Ectodermal cell (in vitro differentiated cells): ENCODE results near the gene CTIF.

Experiments used
- H3K27ac ChIP-seq: 2 replicates; pipeline ENCODE4 v1.7.0; 2013; ENCODE audit warnings: mild to moderate bottlenecking, low read depth, low read length; ENCODE audit not compliant: insufficient read depth, poor library complexity, severe bottlenecking
- H3K27me3 ChIP-seq: 2 replicates; pipeline ENCODE4 v1.7.0; 2013; ENCODE audit warnings: mild to moderate bottlenecking, low read length; ENCODE audit not compliant: insufficient read depth, control insufficient read depth, poor library complexity, severe bottlenecking
- H3K36me3 ChIP-seq: one replicate; pipeline ENCODE4 v1.7.0; 2013; ENCODE audit warnings: low read length; ENCODE audit not compliant: control insufficient read depth, insufficient read depth
- H3K4me1 ChIP-seq: one replicate; pipeline ENCODE4 v1.7.0; 2013; ENCODE audit warnings: low read length; ENCODE audit not compliant: control insufficient read depth, insufficient read depth
- H3K4me3 ChIP-seq: 2 replicates; pipeline ENCODE4 v1.7.0; 2013; ENCODE audit warnings: low read depth, low read length, control low read depth; ENCODE audit not compliant: insufficient read depth
- H3K9me3 ChIP-seq: 2 replicates; pipeline ENCODE4 v1.7.0; 2013; ENCODE audit warnings: mild to moderate bottlenecking, low read length, moderate library complexity; ENCODE audit not compliant: control insufficient read depth
- WGBS, 2 experiments: methylation state at CpG; one replicate each; pipeline ENCODE4 v1.1.7; 2013; ENCODE audit warnings: missing lambda C conversion rate in 2 of 2; 5-methylcytosine and 5-hydroxymethylcytosine counted together

Gene CTIF

DNA sequence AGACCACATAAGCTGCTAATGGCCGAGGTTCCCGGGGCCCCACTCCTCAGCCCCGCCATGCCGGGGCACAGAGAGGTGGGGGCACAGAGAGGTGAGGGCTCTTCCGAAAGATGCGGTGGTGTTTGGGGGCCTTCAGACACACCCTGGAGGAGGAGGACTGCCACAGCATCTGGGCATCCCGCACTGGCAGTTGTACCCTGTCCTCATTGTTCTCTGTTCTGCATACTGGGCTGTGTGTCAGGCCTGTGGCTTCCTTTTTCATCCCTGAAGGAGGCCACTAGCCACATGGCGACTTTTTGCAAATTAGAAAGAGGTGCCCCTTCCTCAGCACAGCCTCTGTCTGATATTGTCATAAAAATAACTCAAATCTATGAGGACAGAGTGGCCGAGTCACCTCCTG, 150.1 kb downstream of the CTIF start:
- H3K36me3 ChIP-seq: no peaks in the 10 kb centered on the region
- no peaks in the 10 kb centered on the region for H3K4me1 ChIP-seq
- H3K27me3 ChIP-seq: no peaks in the 10 kb centered on the region
- H3K4me3 ChIP-seq: no peak overlapping the region
- 92 to 95% methylated on average over 9 of the region's 9 CpGs for WGBS, 2 experiments
- no peaks in the 10 kb centered on the region for H3K9me3 ChIP-seq
- H3K27ac ChIP-seq: no peak overlapping the region

- Histone ChIP-seq H3K9me3 (no peaks in the 10 kb centered on the region), H3K4me1 (no peaks in the 10 kb centered on the region), H3K27ac (no peak overlapping the region), H3K36me3 (no peaks in the 10 kb centered on the region), H3K4me3 (no peak overlapping the region), H3K27me3 (no peaks in the 10 kb centered on the region)
- WGBS, 2 experiments: 93 to 95% methylated on average over 4 of the region's 4 CpGs
These were observed 150.7 kb downstream of the CTIF start for GRCh38 chr18:48689548-48689947.

DNA sequence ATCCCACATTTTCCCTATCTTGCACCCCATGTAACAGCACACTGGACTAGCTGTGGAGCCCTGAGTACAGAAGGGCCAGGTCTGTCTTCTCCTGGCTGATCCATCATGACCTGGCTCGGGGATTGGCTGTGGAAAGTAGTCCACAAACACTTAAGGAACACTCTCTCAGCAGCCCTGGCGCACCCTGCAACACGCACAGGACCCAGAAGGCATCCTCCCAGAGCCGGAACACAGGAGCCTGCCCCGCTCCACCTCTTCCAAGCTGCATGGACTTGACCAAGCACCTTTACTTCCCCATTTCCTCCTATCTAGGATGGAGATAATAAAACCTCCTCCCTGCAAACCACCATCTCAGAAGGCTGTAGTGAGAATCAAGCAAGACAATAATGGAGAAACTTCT, 151.7 kb downstream of the CTIF start:
- H3K4me3 ChIP-seq: no peak overlapping the region
- no peak overlapping the region for H3K27ac ChIP-seq
- no peaks in the 10 kb centered on the region for H3K4me1 ChIP-seq
- no peaks in the 10 kb centered on the region for H3K27me3 ChIP-seq
- 91 to 96% methylated on average over 5 of the region's 5 CpGs for WGBS, 2 experiments
- no peaks in the 10 kb centered on the region for H3K9me3 ChIP-seq
- no peaks in the 10 kb centered on the region for H3K36me3 ChIP-seq

DNA sequence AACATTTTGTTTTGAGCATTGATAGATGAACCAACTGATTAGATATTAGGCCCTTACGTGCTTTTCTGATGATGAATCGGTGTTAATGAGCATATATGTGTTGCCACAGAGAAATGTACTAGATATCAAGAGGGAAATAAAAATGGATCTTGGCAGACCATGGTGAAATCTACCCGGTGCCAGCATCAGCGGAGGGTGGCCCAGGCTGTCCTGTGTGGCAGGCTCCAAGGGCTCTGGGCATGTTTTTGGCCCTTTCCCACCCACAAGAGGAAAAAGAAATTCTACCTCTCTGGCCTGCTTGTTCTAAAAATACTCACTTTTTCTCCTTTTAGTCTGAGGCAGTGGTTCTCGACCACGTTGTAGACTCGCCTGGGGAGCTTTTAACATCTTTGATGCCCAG, 154.2 kb downstream of the CTIF start:
- H3K27me3 ChIP-seq: no peaks in the 10 kb centered on the region
- no peaks in the 10 kb centered on the region for H3K9me3 ChIP-seq
- no peaks in the 10 kb centered on the region for H3K36me3 ChIP-seq
- no peak overlapping the region for H3K4me3 ChIP-seq
- WGBS, 2 experiments: 90 to 91% methylated on average over 7 of the region's 7 CpGs
- no peak overlapping the region for H3K27ac ChIP-seq
- H3K4me1 ChIP-seq: no peaks in the 10 kb centered on the region

GRCh38 chr18:48693625-48694262, 154.9 kb downstream of the CTIF start:
- Histone ChIP-seq H3K27me3 (no peaks in the 10 kb centered on the region), H3K36me3 (no peaks in the 10 kb centered on the region), H3K4me3 (no peak overlapping the region), H3K27ac (no peak overlapping the region), H3K9me3 (no peaks in the 10 kb centered on the region), H3K4me1 (no peaks in the 10 kb centered on the region)
- WGBS, 2 experiments: 95 to 97% methylated on average over 8 of the region's 8 CpGs

GRCh38 chr18:48694295-48694694, 155.5 kb downstream of the CTIF start:
- Histone ChIP-seq H3K27ac (no peak overlapping the region), H3K36me3 (no peaks in the 10 kb centered on the region), H3K4me1 (no peaks in the 10 kb centered on the region), H3K4me3 (no peak overlapping the region), H3K9me3 (no peaks in the 10 kb centered on the region), H3K27me3 (no peaks in the 10 kb centered on the region)
- WGBS, 2 experiments: 96% methylated on average over 5 of the region's 5 CpGs

DNA sequence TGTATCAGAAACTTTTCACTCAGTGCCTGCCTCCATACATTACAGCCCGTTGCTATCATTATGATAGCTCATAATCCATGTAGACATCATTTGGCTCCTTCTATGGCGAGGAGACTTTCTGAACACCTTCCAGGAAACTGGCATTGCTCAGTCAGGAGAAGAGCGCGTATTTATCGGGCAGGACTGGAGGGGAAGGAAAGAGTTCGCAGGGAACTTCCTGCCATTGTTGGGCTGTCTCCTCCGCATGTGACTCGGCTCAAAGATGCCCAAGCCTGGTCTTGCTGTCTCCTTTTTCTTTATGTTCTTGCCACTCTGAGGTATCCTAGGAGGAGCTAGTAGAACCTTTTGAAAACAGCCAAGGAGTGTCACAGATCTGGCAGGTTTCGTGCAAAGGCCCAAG, 156.8 kb downstream of the CTIF start:
- no peaks in the 10 kb centered on the region for H3K27me3 ChIP-seq
- H3K36me3 ChIP-seq: no peaks in the 10 kb centered on the region
- H3K9me3 ChIP-seq: no peaks in the 10 kb centered on the region
- no peak overlapping the region for H3K27ac ChIP-seq
- no peaks in the 10 kb centered on the region for H3K4me1 ChIP-seq
- no peak overlapping the region for H3K4me3 ChIP-seq
- 93 to 96% methylated on average over 9 of the region's 9 CpGs for WGBS, 2 experiments

DNA sequence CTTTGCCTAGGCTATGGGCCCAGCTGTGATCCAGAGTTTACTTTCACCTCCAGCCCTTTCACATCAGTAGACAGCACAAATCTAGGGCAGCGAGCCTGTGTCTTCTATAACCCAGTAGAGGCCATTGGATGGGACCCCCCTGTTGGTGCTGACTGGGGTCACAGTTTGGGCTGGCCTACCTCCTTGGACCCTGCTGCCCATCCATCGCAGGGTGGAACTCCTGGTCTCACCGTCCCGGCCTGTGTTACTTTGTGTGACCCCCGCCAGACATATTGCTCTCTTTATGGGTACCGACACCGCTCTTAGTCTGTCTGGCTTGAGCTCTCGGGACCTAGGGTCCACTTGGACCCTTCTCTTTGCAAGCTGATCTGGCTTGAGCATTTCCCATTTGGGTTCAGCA, 157.4 kb downstream of the CTIF start:
- H3K27me3 ChIP-seq: no peaks in the 10 kb centered on the region
- H3K4me3 ChIP-seq: no peak overlapping the region
- no peaks in the 10 kb centered on the region for H3K9me3 ChIP-seq
- WGBS, 2 experiments: 96 to 97% methylated on average over 8 of the region's 8 CpGs
- no peaks in the 10 kb centered on the region for H3K36me3 ChIP-seq
- no peaks in the 10 kb centered on the region for H3K4me1 ChIP-seq
- H3K27ac ChIP-seq: no peak overlapping the region

DNA sequence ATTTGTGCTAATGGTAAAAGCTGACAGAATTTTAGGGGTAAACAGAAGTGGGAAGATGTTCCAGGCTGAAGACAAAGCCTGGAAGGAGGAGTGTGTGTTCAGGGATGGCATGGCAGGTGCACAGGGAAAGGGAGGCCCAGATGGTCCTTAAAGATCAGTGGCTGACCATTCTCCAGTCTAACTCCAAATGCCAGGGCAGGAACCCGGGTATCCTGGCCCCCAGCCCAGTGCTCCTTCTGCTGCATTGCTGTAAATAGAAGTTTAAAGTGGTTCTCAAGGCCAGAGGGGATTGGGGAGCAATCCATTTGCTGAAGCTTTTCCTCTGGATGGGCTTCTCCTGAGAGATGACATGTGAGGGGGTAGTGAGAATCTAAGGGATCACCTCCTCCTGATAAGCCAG, 158.6 kb downstream of the CTIF start:
- H3K36me3 ChIP-seq: no peaks in the 10 kb centered on the region
- H3K4me1 ChIP-seq: no peaks in the 10 kb centered on the region
- H3K9me3 ChIP-seq: no peaks in the 10 kb centered on the region
- no peak overlapping the region for H3K4me3 ChIP-seq
- H3K27ac ChIP-seq: no peak overlapping the region
- H3K27me3 ChIP-seq: no peaks in the 10 kb centered on the region
- WGBS, 2 experiments: 87% methylated on average over 1 of the region's 1 CpG

- Histone ChIP-seq H3K27me3 (no peaks in the 10 kb centered on the region), H3K27ac (no peak overlapping the region), H3K4me1 (no peaks in the 10 kb centered on the region), H3K9me3 (no peaks in the 10 kb centered on the region), H3K36me3 (no peaks in the 10 kb centered on the region), H3K4me3 (no peak overlapping the region)
- 88 to 92% methylated on average over 5 of the region's 5 CpGs for WGBS, 2 experiments
These were observed 159.9 kb downstream of the CTIF start for GRCh38 chr18:48698707-48699106.

- H3K4me3 ChIP-seq: no peak overlapping the region
- H3K9me3 ChIP-seq: no peaks in the 10 kb centered on the region
- no peaks in the 10 kb centered on the region for H3K4me1 ChIP-seq
- H3K36me3 ChIP-seq: no peaks in the 10 kb centered on the region
- no peak overlapping the region for H3K27ac ChIP-seq
- H3K27me3 ChIP-seq: no peaks in the 10 kb centered on the region
- 88 to 89% methylated on average over 7 of the region's 7 CpGs for WGBS, 2 experiments
These were observed 160.9 kb downstream of the CTIF start for GRCh38 chr18:48699761-48700160.
